MM.1S (cell line): ENCODE data around the gene CCT7.

Source experiments
- CTCF ChIP-seq: fragments of 300-600 bp; sonication (generic); IDR thresholded peaks from 2 replicates; pipeline ENCODE4 v1.5.1; 2016; ENCODE audit warnings: antibody characterized with exemption, low read length, mixed read lengths
- EZH2 ChIP-seq: fragments of 300-600 bp; sonication (generic); optimal IDR thresholded peaks from 2 replicates; pipeline ENCODE3; 2017; ENCODE audit warnings: low read depth, mild to moderate bottlenecking, antibody characterized with exemption, low read length, mixed read lengths

- TF ChIP-seq CTCF = no peak
- no peak for TF ChIP-seq EZH2
Measured at GRCh38 chr2:73250872-73251846, 17.1 kb downstream of the CCT7 start.
